HCT116 (cell line): Measurements from ENCODE around the gene RNF150. TPM values are rescaled to one million over a fixed set of nuclear protein-coding genes. Genes with fewer than 3 reads are reported as not detected.

Experiments
- ATAC-seq: fragments of 200-7000 bp; cut with Tn5 transposase; 2 replicates; pipeline ENCODE4 v1.9.1; 2020; ENCODE audit warnings: mild to moderate bottlenecking, moderate library complexity
- BruUV-seq: library from RNA; stranded (reverse); fragments of 400-500 nt; replicated peaks from 2 replicates; lab custom pipeline; 2021; lab: Mats Ljungman, UMichigan
- CTCF ChIA-PET: fragments of 300-600 bp; sonication (Branson Sonifier 250); formaldehyde crosslinking; loops from one replicate; lab custom pipeline; 2021; ENCODE audit warnings: antibody characterized with exemption; lab: Charles Lee
- POLR2A ChIA-PET: fragments of 300-600, 350-600 bp; sonication (Branson Sonifier 250); formaldehyde crosslinking; loops from one replicate; lab custom pipeline; 2021; ENCODE audit warnings: antibody characterized with exemption; lab: Charles Lee
- RAD21 ChIA-PET, 2 experiments: fragments of 300-600 bp; sonication (Branson Sonifier 250); formaldehyde crosslinking; loops; one replicate each; lab custom pipeline; 2023; ENCODE audit warnings: low total read pairs in 2 of 2; ENCODE audit not compliant: uncharacterized antibody in 2 of 2, unreplicated experiment in 2 of 2, low non-redundant PET in 1 of 2; lab: Charles Lee
- DNase-seq: peaks from one replicate; pipeline ENCODE4 v3.0.0-alpha.2; 2010; ENCODE audit warnings: low read depth, low spot score
- H2AFZ ChIP-seq: fragments of 200-600 bp; shearing (Covaris generic), sonication (generic); 2 replicates; pipeline ENCODE4 v1.6.1; 2017; ENCODE audit warnings: low read depth, mixed run types, mixed read lengths, antibody characterized with exemption, low read length; ENCODE audit not compliant: poor library complexity, severe bottlenecking
- H3K27ac ChIP-seq: 2 replicates; pipeline ENCODE4 v1.5.1; 2012; ENCODE audit warnings: low read depth, low read length
- H3K27me3 ChIP-seq: fragments of 200-600 bp; sonication (generic); 2 replicates; pipeline ENCODE4 v1.6.1; 2016; ENCODE audit warnings: mixed run types, low read length, mixed read lengths; ENCODE audit not compliant: insufficient read depth
- H3K36me3 ChIP-seq, 2 experiments: fragments of 200-500 bp in 1 of 2; fragments of 200-600 bp in 1 of 2; sonication (Bioruptor generic) in 1 of 2; sonication (generic) in 1 of 2; 2 replicates each; pipeline versions ENCODE4 v1.5.1 to v1.6.1; 2014 to 2016; ENCODE audit warnings: low read length in 2 of 2, inconsistent platforms in 1 of 2, mixed read lengths in 1 of 2, mixed run types in 1 of 2; ENCODE audit not compliant: insufficient read depth in 2 of 2, control insufficient read depth in 1 of 2
- H3K4me1 ChIP-seq, 2 experiments: fragments of 200-600 bp in 1 of 2; sonication (generic) in 1 of 2; 2 replicates each; pipeline versions ENCODE4 v1.5.1 to v1.6.1; 2012 to 2017; ENCODE audit warnings: low read length in 2 of 2, inconsistent platforms in 1 of 2, mild to moderate bottlenecking in 1 of 2, mixed read lengths in 1 of 2, mixed run types in 1 of 2, moderate library complexity in 1 of 2; ENCODE audit not compliant: insufficient read depth in 2 of 2, control insufficient read depth in 1 of 2
- H3K4me2 ChIP-seq: fragments of 200-600 bp; sonication (generic); 2 replicates; pipeline ENCODE4 v1.6.1; 2017; ENCODE audit warnings: mixed run types, low read length, mixed read lengths
- H3K4me3 ChIP-seq, 2 experiments: fragments of 200-600 bp in 1 of 2; sonication (generic) in 1 of 2; replicated peaks in 1 of 2; 2 replicates each; pipeline ENCODE4 v1.5.1; 2011 to 2016; ENCODE audit warnings: low read length in 2 of 2, control low read depth in 1 of 2, low read depth in 1 of 2, mild to moderate bottlenecking in 1 of 2, mixed read lengths in 1 of 2, mixed run types in 1 of 2
- H3K79me2 ChIP-seq: fragments of 200-600 bp; sonication (generic); 2 replicates; pipeline ENCODE4 v1.6.1; 2017; ENCODE audit warnings: mild to moderate bottlenecking, mixed run types, low read length, moderate library complexity, mixed read lengths; ENCODE audit not compliant: insufficient read depth
- H3K9ac ChIP-seq: fragments of 200-600 bp; sonication (generic); 2 replicates; pipeline ENCODE4 v1.6.1; 2016; ENCODE audit warnings: low read length, mixed read lengths
- H3K9me2 ChIP-seq: fragments of 200-600 bp; sonication (generic), shearing (Covaris generic); 2 replicates; pipeline ENCODE4 v1.6.1; 2017; ENCODE audit warnings: mixed run types, mild to moderate bottlenecking, moderate library complexity; ENCODE audit not compliant: insufficient read depth
- H3K9me3 ChIP-seq, 2 experiments: fragments of 200-500 bp in 1 of 2; fragments of 200-600 bp in 1 of 2; sonication (Bioruptor generic) in 1 of 2; sonication (generic) in 1 of 2; 2 replicates each; pipeline ENCODE4 v1.6.1; 2014 to 2017; ENCODE audit warnings: low read length in 2 of 2, mixed read lengths in 2 of 2, inconsistent platforms in 1 of 2, low read depth in 1 of 2, mild to moderate bottlenecking in 1 of 2, mixed run types in 1 of 2, moderate library complexity in 1 of 2; ENCODE audit not compliant: control insufficient read depth in 1 of 2, insufficient read depth in 1 of 2
- H4K20me1 ChIP-seq: fragments of 200-600 bp; sonication (generic), shearing (Covaris generic); 2 replicates; pipeline ENCODE4 v1.6.1; 2017; ENCODE audit warnings: mixed run types, mild to moderate bottlenecking, moderate library complexity; ENCODE audit not compliant: insufficient read depth
- CBX3 ChIP-seq: IDR thresholded peaks from 2 replicates; pipeline ENCODE4 v1.6.1; 2012; ENCODE audit warnings: low read depth
- EGR1 ChIP-seq: IDR thresholded peaks from 2 replicates; pipeline ENCODE4 v1.6.1; 2012; ENCODE audit warnings: low read depth
- ELF1 ChIP-seq: IDR thresholded peaks from 2 replicates; pipeline ENCODE4 v1.6.1; 2012; ENCODE audit warnings: low read depth, borderline replicate concordance
- EZH2 ChIP-seq: fragments of 200-600 bp; sonication (generic); IDR thresholded peaks from 2 replicates; pipeline ENCODE4 v1.6.1; 2017; ENCODE audit warnings: antibody characterized with exemption, mixed run types
- JUND ChIP-seq: IDR thresholded peaks from 2 replicates; pipeline ENCODE4 v1.6.1; 2012
- POLR2AphosphoS5 ChIP-seq: IDR thresholded peaks from 2 replicates; pipeline ENCODE4 v1.6.1; 2011; ENCODE audit warnings: mild to moderate bottlenecking, low read depth, low read length, moderate library complexity
- SP1 ChIP-seq: IDR thresholded peaks from 2 replicates; pipeline ENCODE4 v1.6.1; 2012; ENCODE audit warnings: low read depth
- SRF ChIP-seq: IDR thresholded peaks from 2 replicates; pipeline ENCODE4 v1.6.1; 2012; ENCODE audit warnings: low read depth
- TCF7L2 ChIP-seq: IDR thresholded peaks from 2 replicates; pipeline ENCODE4 v1.7.0; 2011; ENCODE audit warnings: borderline replicate concordance, inconsistent platforms; ENCODE audit not compliant: insufficient read depth, insufficient read length; ENCODE audit errors: extremely low read depth
- ZFX ChIP-seq: fragments of 450-650 bp; IDR thresholded peaks from 2 replicates; pipeline ENCODE4 v1.6.1; 2017
- ZNF274 ChIP-seq: fragments of 200-500 bp; sonication (Bioruptor generic); IDR thresholded peaks from 2 replicates; pipeline ENCODE4 v1.6.1; 2014; ENCODE audit warnings: mild to moderate bottlenecking, low read depth, low read length, inconsistent platforms
- intact Hi-C: fragments of 100-400 bp; cut with micrococcal nuclease; formaldehyde crosslinking; loops from 2 replicates; pipeline ENCODE4 v1.10.0; 2022
- total RNA-seq: library from RNA; stranded (reverse); gene quantifications from one replicate; pipeline ENCODE4 v1.2.1, GENCODE V29; 2021; ENCODE audit not compliant: unreplicated experiment
- TF ChIP-seq, protein P1 (sequence below): IDR thresholded peaks from 2 replicates; pipeline ENCODE4 v1.6.1; 2012
- TF ChIP-seq, protein P2 (sequence below): IDR thresholded peaks from 2 replicates; pipeline ENCODE4 v1.6.1; 2012
- TF ChIP-seq, protein P3 (sequence below), 3 experiments: fragments of 200-600 bp in 1 of 3; sonication (generic) in 1 of 3; IDR thresholded peaks in 2 of 3; conservative IDR thresholded peaks in 1 of 3; 2 replicates each; pipeline ENCODE4 v1.5.1; 2012 to 2017; ENCODE audit warnings: low read depth in 2 of 3, low read length in 2 of 3, antibody characterized with exemption in 1 of 3, borderline replicate concordance in 1 of 3, control low read depth in 1 of 3, mild to moderate bottlenecking in 1 of 3, mixed read lengths in 1 of 3, mixed run types in 1 of 3, moderate library complexity in 1 of 3; ENCODE audit not compliant: insufficient read depth in 1 of 3
- TF ChIP-seq, protein P4 (sequence below): IDR thresholded peaks from 2 replicates; pipeline ENCODE4 v1.6.1; 2011; ENCODE audit warnings: mild to moderate bottlenecking, low read length, moderate library complexity; ENCODE audit not compliant: insufficient replicate concordance; ENCODE audit errors: extremely low read depth

RNF150 gene
- total RNA-seq, 1 experiment from 2014 or later, result 0.07 TPM

DNA sequence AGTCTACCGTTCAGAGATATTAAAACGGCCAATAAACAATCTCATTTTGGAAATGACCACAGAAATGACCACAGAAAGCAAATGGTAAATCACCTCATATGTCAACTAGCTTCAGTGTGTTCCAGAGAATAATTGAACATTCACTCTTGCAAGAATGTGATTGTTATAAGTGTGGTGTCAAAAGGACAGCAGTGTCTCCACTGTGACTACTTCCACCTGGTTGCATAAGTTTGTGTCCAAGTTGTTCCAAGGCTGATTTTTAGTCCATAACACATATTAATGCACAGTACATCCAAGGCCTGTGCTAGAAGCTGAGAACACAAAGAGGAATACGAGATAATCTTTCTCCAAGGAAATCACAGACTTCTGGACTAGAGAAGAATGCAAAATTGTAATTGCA, 37.4 kb upstream of the RNF150 start:
- H3K4me2 ChIP-seq, result no peak overlapping the region
- no peak overlapping the region for H3K27ac ChIP-seq
- no peak overlapping the region for H3K4me3 ChIP-seq
- no TSS peak for BruUV-seq
- no peak for ATAC-seq
- H2AFZ ChIP-seq, result no peak overlapping the region
- TF ChIP-seq, protein P1, sequence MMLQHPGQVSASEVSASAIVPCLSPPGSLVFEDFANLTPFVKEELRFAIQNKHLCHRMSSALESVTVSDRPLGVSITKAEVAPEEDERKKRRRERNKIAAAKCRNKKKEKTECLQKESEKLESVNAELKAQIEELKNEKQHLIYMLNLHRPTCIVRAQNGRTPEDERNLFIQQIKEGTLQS, result no peak
- TF ChIP-seq, protein P2, sequence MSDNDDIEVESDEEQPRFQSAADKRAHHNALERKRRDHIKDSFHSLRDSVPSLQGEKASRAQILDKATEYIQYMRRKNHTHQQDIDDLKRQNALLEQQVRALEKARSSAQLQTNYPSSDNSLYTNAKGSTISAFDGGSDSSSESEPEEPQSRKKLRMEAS, result no peak
- TF ChIP-seq, protein P3, sequence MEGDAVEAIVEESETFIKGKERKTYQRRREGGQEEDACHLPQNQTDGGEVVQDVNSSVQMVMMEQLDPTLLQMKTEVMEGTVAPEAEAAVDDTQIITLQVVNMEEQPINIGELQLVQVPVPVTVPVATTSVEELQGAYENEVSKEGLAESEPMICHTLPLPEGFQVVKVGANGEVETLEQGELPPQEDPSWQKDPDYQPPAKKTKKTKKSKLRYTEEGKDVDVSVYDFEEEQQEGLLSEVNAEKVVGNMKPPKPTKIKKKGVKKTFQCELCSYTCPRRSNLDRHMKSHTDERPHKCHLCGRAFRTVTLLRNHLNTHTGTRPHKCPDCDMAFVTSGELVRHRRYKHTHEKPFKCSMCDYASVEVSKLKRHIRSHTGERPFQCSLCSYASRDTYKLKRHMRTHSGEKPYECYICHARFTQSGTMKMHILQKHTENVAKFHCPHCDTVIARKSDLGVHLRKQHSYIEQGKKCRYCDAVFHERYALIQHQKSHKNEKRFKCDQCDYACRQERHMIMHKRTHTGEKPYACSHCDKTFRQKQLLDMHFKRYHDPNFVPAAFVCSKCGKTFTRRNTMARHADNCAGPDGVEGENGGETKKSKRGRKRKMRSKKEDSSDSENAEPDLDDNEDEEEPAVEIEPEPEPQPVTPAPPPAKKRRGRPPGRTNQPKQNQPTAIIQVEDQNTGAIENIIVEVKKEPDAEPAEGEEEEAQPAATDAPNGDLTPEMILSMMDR (IDR thresholded peaks at IDR 0.05 in 2 of 3, conservative IDR thresholded peaks at IDR 0.05 in 1 of 3; ENCODE audit: borderline replicate concordance in 1 of 3, insufficient read depth in 1 of 3, low read depth in 2 of 3, low read length in 2 of 3), result no peak
- no peak for TF ChIP-seq ZNF274
- no peak for TF ChIP-seq POLR2AphosphoS5
- no peak for TF ChIP-seq TCF7L2
- TF ChIP-seq SRF, result no peak
- TF ChIP-seq, protein P4, sequence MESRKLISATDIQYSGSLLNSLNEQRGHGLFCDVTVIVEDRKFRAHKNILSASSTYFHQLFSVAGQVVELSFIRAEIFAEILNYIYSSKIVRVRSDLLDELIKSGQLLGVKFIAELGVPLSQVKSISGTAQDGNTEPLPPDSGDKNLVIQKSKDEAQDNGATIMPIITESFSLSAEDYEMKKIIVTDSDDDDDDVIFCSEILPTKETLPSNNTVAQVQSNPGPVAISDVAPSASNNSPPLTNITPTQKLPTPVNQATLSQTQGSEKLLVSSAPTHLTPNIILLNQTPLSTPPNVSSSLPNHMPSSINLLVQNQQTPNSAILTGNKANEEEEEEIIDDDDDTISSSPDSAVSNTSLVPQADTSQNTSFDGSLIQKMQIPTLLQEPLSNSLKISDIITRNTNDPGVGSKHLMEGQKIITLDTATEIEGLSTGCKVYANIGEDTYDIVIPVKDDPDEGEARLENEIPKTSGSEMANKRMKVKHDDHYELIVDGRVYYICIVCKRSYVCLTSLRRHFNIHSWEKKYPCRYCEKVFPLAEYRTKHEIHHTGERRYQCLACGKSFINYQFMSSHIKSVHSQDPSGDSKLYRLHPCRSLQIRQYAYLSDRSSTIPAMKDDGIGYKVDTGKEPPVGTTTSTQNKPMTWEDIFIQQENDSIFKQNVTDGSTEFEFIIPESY, result no peak
- no peak for TF ChIP-seq EZH2
- TF ChIP-seq ZFX, result no peak
- no peak for TF ChIP-seq CBX3
- TF ChIP-seq ELF1, result no peak
- TF ChIP-seq JUND, result no peak
- no peak for TF ChIP-seq EGR1
- TF ChIP-seq SP1, result no peak
- H3K79me2 ChIP-seq, result no peaks in the 10 kb centered on the region
- RAD21 ChIA-PET, result no interaction called here
- intact Hi-C loops, result loop anchor here (5.0 kb wide), 1 partner anchor 952 kb away; no protein-coding TSS in a partner anchor
- DNase-seq, result no peak
- H3K4me1 ChIP-seq, result no peaks in the 10 kb centered on the region
- POLR2A ChIA-PET, result no interaction called here
- no peaks in the 10 kb centered on the region for H3K9me3 ChIP-seq
- H3K9ac ChIP-seq, result no peak overlapping the region
- H4K20me1 ChIP-seq, result no peaks in the 10 kb centered on the region
- CTCF ChIA-PET, result no interaction called here
- H3K36me3 ChIP-seq, result no peaks in the 10 kb centered on the region
- no peaks in the 10 kb centered on the region for H3K27me3 ChIP-seq
- H3K9me2 ChIP-seq, result no peaks in the 10 kb centered on the region
